HepG2 (cell line): ENCODE data around the gene SIVA1. TPM values are rescaled to one million over a fixed set of nuclear protein-coding genes. Genes with fewer than 3 reads are reported as not detected.
A peak's percentile ranks its signal among the peaks of the same experiment; 100 is the strongest.

Experiments
- ARID3A ChIP-seq: IDR thresholded peaks from 2 replicates; pipeline ENCODE4 v1.6.1; 2012; ENCODE audit warnings: low read depth, low read length, improper control_type of control experiment
- CHCHD3 ChIP-seq: sonication (generic); formaldehyde crosslinking; IDR thresholded peaks from 2 replicates; pipeline ENCODE4 v1.8.0; 2022; ENCODE audit warnings: mild to moderate bottlenecking, missing genetic modification reagents, moderate library complexity
- HMGXB4 ChIP-seq, 2 experiments: sonication (generic) in 1 of 2; formaldehyde crosslinking in 1 of 2; IDR thresholded peaks; 2 replicates each; pipeline versions ENCODE4 v1.4.0 to v1.6.1; 2018 to 2020; ENCODE audit warnings: missing genetic modification reagents in 2 of 2, borderline replicate concordance in 1 of 2, low read depth in 1 of 2, mild to moderate bottlenecking in 1 of 2, missing biosample characterization in 1 of 2
- HNF1A ChIP-seq, 2 experiments: sonication (generic) in 1 of 2; formaldehyde crosslinking in 1 of 2; IDR thresholded peaks; 2 replicates each; pipeline versions ENCODE4 v1.4.0 to v1.6.1; 2016 to 2020; ENCODE audit warnings: borderline replicate concordance in 1 of 2, low read depth in 1 of 2, mild to moderate bottlenecking in 1 of 2, missing genetic modification reagents in 1 of 2
- KDM5B ChIP-seq: sonication (generic); formaldehyde crosslinking; IDR thresholded peaks from 2 replicates; pipeline ENCODE4 v1.4.0; 2020; ENCODE audit warnings: missing genetic modification reagents, mild to moderate bottlenecking, borderline replicate concordance
- MAF1 ChIP-seq: sonication (generic); formaldehyde crosslinking; IDR thresholded peaks from 2 replicates; pipeline ENCODE4 v1.5.0; 2020; ENCODE audit warnings: missing genetic modification reagents, borderline replicate concordance
- PHF8 ChIP-seq: sonication (generic); formaldehyde crosslinking; IDR thresholded peaks from 2 replicates; pipeline ENCODE4 v1.5.0; 2020; ENCODE audit warnings: missing genetic modification reagents
- TAF15 ChIP-seq: fragments of 200-400 bp; formaldehyde crosslinking; IDR thresholded peaks from one replicate; pipeline ENCODE4 v1.6.1; 2018; ENCODE audit warnings: mild to moderate bottlenecking, low read depth, low read length; ENCODE audit not compliant: poor library complexity, severe bottlenecking
- polyA plus RNA-seq, 8 experiments: library from polyadenylated mRNA; depleted of rRNA in 3 of 8; stranded (reverse) in 7 of 8; unstranded in 1 of 8; fragments of >200 nt; fragmentation: Illumina TruSeq in 4 of 8; extraction: Trizol in 4 of 8; gene quantifications; 2 replicates each; pipeline versions ENCODE4 v1.2.1 to v1.2.3, GENCODE V29; 2011 to 2016; ENCODE audit warnings: low read depth in 4 of 8, missing spikeins in 1 of 8, mixed read lengths in 1 of 8; ENCODE audit not compliant: insufficient read depth in 1 of 8
- total RNA-seq, 5 experiments: library from RNA; depleted of rRNA; stranded (reverse); fragments of >200 nt; fragmentation: Illumina TruSeq; extraction: Trizol; gene quantifications; 2 replicates each; pipeline ENCODE4 v1.2.3, GENCODE V29; 2016; ENCODE audit warnings: low read depth in 1 of 5
- TF ChIP-seq, protein P1 (sequence below): sonication (generic); formaldehyde crosslinking; IDR thresholded peaks from 2 replicates; pipeline ENCODE4 v1.4.0; 2020; ENCODE audit warnings: mild to moderate bottlenecking, missing genetic modification reagents, borderline replicate concordance
- TF ChIP-seq, protein P2 (sequence below): sonication (generic); formaldehyde crosslinking; IDR thresholded peaks from 2 replicates; pipeline ENCODE4 v1.9.0; 2021; ENCODE audit warnings: missing genetic modification reagents, mild to moderate bottlenecking, borderline replicate concordance
- TF ChIP-seq, protein P3 (sequence below): sonication (generic); formaldehyde crosslinking; IDR thresholded peaks from 2 replicates; pipeline ENCODE4 v1.5.1; 2020; ENCODE audit warnings: mild to moderate bottlenecking, missing genetic modification reagents, moderate library complexity

The SIVA1 gene
- total and polyA plus RNA-seq, 2 of the 13 experiments (the other 11 are each of a cell fraction or from before 2014, with no cell fraction given), result 123 to 186 TPM

DNA sequence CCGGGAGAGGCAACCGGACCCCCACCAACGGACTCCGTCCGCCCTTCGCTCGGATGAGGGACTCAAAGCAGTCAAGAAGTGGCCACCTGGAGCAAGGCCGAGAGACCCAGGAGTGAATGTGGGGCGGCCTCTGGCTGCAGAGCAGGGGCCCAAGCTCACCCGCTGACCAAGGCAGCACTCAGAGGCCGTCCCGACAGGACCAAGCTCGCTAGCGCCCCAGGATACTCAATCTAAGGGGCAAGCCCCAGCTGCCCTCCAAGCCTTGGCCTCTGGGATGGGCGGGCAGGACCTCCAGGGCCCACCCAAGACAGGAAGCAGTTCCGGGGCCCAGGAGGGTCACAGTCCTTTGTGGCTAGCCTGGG, 41.7 kb downstream of the SIVA1 start (continued):
- no peak for TF ChIP-seq ARID3A
- peak in 1 of 2 experiments; percentile 62; a peak in 2 of 4 replicates for TF ChIP-seq HMGXB4 (CRISPR knock-in tag; IDR thresholded peaks at IDR 0.05; ENCODE audit: borderline replicate concordance in 1 of 2, low read depth in 1 of 2)
- no peak for TF ChIP-seq TAF15
- TF ChIP-seq MAF1 (CRISPR knock-in tag), result no peak
- TF ChIP-seq, protein P1, sequence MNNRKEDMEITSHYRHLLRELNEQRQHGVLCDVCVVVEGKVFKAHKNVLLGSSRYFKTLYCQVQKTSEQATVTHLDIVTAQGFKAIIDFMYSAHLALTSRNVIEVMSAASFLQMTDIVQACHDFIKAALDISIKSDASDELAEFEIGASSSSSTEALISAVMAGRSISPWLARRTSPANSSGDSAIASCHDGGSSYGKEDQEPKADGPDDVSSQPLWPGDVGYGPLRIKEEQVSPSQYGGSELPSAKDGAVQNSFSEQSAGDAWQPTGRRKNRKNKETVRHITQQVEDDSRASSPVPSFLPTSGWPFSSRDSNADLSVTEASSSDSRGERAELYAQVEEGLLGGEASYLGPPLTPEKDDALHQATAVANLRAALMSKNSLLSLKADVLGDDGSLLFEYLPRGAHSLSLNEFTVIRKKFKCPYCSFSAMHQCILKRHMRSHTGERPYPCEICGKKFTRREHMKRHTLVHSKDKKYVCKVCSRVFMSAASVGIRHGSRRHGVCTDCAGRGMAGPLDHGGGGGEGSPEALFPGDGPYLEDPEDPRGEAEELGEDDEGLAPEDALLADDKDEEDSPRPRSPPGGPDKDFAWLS, result no peak
- TF ChIP-seq CHCHD3, result no peak
- TF ChIP-seq KDM5B (CRISPR knock-in tag), result 0 out of 2 replicates have a peak, but pooled peaks have one; percentile 16
- TF ChIP-seq, protein P2, sequence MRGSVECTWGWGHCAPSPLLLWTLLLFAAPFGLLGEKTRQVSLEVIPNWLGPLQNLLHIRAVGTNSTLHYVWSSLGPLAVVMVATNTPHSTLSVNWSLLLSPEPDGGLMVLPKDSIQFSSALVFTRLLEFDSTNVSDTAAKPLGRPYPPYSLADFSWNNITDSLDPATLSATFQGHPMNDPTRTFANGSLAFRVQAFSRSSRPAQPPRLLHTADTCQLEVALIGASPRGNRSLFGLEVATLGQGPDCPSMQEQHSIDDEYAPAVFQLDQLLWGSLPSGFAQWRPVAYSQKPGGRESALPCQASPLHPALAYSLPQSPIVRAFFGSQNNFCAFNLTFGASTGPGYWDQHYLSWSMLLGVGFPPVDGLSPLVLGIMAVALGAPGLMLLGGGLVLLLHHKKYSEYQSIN, result no peak
- TF ChIP-seq, protein P3, sequence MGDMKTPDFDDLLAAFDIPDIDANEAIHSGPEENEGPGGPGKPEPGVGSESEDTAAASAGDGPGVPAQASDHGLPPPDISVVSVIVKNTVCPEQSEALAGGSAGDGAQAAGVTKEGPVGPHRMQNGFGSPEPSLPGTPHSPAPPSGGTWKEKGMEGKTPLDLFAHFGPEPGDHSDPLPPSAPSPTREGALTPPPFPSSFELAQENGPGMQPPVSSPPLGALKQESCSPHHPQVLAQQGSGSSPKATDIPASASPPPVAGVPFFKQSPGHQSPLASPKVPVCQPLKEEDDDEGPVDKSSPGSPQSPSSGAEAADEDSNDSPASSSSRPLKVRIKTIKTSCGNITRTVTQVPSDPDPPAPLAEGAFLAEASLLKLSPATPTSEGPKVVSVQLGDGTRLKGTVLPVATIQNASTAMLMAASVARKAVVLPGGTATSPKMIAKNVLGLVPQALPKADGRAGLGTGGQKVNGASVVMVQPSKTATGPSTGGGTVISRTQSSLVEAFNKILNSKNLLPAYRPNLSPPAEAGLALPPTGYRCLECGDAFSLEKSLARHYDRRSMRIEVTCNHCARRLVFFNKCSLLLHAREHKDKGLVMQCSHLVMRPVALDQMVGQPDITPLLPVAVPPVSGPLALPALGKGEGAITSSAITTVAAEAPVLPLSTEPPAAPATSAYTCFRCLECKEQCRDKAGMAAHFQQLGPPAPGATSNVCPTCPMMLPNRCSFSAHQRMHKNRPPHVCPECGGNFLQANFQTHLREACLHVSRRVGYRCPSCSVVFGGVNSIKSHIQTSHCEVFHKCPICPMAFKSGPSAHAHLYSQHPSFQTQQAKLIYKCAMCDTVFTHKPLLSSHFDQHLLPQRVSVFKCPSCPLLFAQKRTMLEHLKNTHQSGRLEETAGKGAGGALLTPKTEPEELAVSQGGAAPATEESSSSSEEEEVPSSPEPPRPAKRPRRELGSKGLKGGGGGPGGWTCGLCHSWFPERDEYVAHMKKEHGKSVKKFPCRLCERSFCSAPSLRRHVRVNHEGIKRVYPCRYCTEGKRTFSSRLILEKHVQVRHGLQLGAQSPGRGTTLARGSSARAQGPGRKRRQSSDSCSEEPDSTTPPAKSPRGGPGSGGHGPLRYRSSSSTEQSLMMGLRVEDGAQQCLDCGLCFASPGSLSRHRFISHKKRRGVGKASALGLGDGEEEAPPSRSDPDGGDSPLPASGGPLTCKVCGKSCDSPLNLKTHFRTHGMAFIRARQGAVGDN (CRISPR knock-in tag), result peak; percentile 40; the same call in 1 of the 2 replicates
- TF ChIP-seq PHF8 (CRISPR knock-in tag), result peak; percentile 50
- no peak for TF ChIP-seq HNF1A (IDR thresholded peaks at IDR 0.05; ENCODE audit: low read depth)
- no peak for TF ChIP-seq HNF1A (CRISPR knock-in tag; IDR thresholded peaks at IDR 0.05; ENCODE audit: borderline replicate concordance)
